GM19239 (cell line): ENCODE data around the gene CFI.
A peak's percentile ranks its signal among the peaks of the same experiment; 100 is the strongest.
"Not testable (repeated sequence)": the region's sequence is repeated elsewhere in the genome, so short reads cannot be mapped to it uniquely, and the experiment has no call there.

Experiments used
- DNase-seq: peaks from one replicate; pipeline ENCODE4 v3.0.0; 2011; ENCODE audit warnings: low spot score; ENCODE audit not compliant: insufficient read length
- FAIRE-seq: peaks from 2 replicates; lab custom pipeline; 2011; peaks lifted over from hg19 to GRCh38; lab: Jason Lieb, UNC

Gene CFI

DNA sequence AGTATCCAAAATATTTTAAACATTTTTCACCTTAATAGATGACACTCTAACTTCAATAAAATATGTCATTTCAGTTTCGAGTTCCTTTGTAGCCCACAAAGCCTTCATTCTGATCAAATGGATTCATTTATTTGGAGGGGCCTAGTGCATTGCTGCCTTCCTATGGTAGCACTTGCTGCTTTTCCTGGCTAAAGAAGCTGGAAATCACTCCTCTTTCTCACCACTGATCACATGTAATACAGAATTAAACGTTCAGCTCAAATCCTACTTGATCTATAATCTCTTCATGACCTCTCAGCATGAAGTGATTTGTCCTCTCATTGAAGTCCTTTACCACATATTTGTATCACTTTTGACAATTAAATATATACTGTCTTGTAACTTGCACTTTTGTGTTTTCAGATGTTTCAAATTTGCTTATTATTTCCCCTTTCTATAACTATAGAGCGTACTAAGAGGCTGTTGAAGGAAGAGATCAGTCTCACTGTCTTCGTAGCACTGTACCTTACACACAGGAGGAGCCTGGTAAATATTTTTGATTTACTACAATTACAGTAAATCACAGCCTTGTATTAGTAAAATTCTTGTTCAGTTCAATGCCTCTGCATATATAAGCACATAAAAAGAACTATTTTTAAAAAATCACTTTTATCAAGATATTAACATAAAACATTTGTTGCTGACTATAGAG, 555 bp downstream of the CFI start:
- DNase-seq (no peak), FAIRE-seq (no peak)

DNA sequence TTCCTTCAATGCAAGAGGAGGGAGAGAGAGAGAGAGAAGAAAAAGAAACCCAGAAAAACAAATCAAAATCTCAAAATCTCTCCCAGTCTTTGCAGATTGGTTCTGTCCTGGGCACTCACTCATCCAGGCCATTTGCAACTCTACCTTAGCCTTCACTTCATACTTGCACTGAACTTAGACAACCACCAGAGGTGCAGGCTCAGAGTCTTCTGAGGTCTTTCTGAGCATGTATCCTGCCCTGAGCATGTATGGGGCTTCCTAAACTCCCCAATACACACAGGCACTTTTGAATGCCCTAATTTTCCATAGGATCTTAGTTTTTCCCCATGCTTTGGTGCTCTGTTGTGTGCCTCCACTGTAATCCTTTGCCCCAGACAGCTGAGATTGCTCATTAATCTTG, 2.9 kb downstream of the CFI start:
- FAIRE-seq (no peak), DNase-seq (no peak)

DNA sequence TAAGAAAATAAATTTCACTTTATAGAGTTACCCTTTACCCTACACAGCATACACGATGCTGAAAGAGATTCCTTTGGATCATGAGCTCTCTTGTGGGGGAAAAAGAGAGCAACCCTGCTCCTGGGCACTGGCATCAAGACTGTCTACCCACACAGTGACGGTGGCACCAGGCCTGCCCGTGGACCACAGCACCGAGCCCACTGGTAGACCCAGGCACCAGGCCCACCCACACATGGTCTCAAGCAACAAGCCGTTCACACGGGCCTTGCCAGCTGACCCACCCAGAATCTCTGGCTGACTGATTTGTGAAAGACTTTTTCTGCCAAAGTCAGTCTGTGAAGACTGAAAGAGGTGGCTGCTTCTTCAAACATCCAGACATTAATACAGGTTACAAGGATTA, 6.7 kb downstream of the CFI start:
- DNase-seq: no peak
- FAIRE-seq: no peak

DNA sequence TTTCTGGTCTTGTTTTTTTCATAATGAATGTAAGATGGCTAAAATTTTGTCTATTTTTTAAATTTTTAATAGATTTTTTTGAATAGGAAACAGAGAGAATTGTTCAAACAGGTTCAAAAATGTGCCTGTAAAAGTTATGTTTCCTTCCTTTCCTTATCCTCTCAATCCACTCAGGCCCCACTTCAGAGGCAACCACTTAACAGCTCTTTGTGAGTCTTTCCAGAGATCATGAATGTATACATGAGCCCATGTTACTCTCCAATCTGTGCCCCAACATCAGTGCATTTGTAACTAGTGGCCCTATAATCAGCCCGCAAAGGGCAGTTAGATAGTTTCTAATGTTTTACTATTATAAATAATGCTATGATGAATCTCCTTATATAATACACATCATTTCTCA, 14.0 kb downstream of the CFI start:
- DNase-seq (no peak), FAIRE-seq (no peak)

DNA sequence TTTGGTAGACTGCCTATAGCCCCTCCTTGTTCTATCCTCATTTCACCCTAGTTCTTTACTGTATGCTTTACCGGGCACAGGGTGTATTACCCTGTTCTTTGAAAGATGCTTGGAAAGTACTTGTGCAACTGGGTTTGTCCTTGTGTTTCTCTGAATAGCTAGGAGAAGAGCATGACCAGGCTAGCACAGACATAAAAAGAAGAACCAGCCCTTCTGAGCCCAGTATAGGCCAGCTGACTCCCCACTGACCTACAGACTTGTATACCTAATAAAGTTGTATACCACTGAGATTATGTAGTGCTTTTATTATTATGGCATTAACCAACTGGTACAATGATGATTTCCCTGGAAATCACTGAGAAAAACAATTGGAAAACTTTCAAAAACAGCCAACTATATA, 15.0 kb downstream of the CFI start:
- DNase-seq (no peak), FAIRE-seq (no peak)

DNA sequence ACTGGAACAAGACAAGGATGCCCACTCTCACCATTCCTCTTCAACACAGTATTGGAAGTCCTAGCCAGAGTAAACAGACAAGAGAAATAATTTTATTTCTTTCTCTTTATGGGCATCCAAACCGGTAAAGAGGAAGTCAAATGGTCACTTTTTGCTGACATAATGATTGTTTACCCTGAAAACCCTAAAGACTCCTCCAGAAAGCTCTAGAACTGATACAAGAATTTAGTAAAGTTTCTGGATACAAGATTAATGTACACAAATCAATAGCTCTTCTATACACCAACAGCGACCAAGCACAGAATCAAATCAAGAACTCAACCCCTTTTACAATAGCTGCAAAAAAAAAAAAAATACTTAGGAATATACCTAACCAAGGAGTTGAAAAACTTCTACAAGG, 19.7 kb downstream of the CFI start:
- FAIRE-seq, DNase-seq: not testable (repeated sequence)

DNA sequence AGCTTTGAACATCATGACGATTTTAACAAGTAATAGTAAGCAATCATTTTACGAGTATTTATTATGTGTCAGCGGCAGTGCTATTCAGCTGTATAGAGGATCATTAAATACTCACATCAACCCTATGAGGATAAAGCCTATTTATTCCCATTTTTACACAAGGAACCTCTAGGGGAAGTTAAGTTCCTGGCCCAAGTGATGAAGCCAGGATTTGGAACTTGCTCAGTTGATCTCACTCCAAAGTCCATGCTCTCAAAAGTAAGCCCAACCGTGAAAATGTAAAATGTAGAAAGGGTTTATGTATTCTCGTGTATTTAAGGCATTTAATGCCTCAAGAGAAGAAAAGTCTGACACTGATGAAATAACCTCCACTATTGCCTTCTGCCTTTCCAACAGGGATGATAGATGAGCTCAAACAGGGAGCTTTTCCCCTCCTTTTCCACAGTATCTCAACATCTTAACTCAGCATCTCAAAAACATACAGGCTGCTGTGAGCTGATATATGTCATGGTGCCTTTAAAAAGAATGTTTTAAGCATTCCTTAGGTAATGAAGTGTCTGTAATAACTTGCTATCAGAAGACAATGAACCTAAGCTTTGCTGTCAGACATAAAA, 36.9 kb downstream of the CFI start:
- DNase-seq (no peak), FAIRE-seq (no peak)

DNA sequence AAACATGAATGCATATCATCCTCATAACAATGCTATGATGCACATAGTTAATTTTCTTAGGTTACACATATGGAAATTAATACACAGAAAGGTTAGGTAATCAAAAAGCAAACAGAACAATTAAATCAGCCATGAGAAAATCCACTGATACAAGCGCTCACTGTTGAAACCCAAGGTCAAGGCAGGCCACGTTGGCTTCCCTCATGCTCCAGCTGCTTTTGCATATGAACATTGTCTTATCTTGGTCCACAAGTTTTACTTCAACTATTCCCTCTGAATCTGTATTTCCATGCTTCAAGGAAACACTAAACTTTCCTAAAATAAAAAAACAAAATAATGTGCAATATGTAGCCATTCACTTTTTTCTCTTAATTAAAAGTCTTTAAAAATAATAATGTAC, 37.4 kb downstream of the CFI start:
- DNase-seq (no peak), FAIRE-seq (no peak)

DNA sequence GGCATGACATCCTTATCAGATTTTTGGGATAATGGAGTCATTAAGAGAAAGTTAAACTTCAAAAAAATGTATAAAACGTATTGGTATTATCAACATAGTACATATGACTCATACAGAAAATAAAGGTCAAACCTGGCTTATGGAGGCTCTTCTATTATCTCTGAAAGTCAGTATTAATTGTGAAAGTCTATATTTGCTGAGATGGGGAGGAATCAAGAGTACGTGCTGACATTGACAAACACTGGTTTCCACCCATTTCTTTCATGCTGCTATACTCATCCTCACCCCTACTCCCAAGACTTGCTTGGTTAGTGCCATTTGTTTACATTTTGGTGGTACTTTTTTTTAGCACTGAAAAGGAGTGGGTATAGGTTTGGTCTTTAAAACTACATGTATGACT, 41.1 kb downstream of the CFI start:
- no peak for FAIRE-seq
- DNase-seq: no peak

DNA sequence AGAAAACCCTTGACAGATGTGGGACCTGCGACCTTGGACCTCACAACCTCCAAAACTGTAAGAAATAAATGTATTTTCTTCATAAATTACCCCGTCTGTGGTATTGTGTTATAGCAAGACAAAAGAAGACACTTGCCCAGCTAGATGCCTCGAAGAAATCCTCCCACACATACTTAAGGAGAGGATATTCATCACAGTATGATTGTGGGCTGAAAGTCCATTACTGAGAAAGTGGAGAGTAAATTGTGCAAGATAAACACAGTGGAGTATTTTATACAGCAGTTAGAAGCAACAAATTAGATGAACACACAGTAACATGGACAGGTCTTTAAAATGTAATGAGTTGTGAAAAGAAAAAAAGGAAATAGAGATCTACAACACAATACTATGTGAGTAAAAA, 46.1 kb downstream of the CFI start:
- no peak for DNase-seq
- no peak for FAIRE-seq

DNA sequence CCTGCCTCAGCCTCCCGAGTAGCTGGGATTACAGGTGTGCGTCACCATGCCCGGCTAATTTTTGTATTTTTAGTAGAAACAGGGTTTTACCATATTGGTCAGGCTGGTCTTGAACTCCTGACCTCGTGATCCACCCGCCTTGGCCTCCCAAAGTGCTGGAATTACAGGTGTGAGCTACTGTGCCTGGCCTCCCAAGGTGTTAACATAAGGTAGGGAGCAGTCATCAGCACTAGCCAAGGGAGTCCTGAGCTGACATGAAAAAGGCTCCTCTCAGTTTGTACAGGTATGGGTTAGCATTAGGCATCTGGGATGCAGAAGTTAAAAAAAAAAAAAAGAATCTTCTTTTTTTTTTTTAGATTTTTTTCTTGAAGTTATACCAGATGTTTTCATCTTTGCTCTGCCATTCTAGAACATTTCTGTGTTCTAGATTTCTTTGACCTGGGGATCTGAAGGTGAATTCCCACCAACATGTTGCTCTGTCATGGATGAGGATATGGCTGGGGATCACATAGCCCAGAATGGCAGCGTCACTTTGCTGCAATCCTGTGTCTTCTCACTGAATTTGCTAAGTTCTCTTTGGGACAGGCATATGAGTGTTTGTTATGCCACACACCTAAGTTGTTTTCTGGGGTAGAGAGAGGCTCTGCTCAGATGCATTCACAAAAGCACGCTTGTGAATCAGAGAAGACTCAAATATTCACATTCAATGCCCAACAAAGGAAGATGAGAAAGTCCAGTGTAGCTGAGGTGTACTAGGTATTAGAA, 47.5 kb downstream of the CFI start:
- no peak for FAIRE-seq

DNA sequence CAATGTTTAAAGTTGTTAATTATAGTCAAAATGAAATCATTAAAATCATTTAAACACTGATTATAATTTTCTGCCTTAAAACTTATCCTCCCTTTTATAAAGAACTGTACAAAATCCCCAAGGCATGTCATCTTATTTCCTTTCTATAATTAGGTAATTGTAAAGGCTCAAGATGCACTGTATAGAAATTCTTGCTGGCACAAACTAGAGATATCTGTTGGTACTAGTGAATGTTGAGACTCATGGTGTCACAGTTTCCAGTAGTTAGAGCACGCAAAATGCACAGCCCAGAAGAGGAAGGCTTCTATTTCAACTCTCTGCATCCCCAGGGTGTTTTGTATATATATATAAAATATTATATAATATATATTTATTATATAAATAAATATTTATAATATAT, 49.3 kb downstream of the CFI start:
- no peak for DNase-seq
- FAIRE-seq: peak; percentile 58

More for the DNA sequence above, 47.5 kb downstream of the CFI start:
- no peak for DNase-seq

DNA sequence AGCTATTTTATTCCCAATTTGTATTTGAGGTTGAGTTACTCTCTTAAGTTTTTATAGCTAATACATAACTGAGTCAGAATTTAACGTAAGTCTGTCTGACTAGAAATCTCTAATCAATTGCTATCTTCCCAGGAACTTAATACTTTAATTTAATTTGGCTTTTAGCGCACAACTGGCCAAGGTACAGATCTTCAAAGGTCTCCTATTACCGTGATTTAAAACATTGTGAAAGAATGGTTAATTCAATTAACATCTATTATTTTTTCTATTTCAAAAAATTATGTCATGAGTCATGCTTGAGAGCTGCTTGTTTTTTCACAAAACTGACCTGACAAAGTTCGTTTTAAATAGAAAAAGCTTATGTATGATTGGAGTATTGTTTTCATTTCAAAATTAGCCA, 49.9 kb downstream of the CFI start:
- FAIRE-seq (no peak), DNase-seq (no peak)

DNA sequence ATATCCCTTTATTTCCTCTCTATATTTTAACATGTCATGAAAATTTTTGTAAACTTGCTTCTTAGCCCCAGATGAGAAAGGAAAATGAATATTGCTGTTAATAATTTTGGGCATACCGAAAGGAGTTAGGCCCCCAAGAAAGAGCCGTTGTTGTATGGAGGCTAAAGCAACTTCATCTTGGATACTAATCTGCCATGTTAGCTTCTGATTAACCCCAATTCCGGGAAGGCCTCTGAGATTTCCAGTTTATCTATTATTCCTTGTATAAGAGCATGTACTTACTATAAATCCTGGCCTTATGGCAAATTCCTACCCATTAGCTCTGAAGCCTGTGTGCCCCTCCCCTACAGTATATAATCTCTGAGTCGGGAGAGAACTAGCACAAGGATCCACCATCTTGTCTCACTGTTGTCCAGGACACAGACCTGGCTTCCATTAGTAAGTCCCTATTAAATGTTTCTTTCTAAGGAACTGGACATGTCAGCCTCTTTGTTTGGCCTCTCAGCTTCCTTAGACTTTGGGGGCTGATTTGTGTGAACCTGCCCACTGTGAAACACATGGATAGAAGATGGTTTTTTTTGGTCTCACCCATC, 51.1 kb downstream of the CFI start:
- no peak for DNase-seq
- FAIRE-seq: no peak

DNA sequence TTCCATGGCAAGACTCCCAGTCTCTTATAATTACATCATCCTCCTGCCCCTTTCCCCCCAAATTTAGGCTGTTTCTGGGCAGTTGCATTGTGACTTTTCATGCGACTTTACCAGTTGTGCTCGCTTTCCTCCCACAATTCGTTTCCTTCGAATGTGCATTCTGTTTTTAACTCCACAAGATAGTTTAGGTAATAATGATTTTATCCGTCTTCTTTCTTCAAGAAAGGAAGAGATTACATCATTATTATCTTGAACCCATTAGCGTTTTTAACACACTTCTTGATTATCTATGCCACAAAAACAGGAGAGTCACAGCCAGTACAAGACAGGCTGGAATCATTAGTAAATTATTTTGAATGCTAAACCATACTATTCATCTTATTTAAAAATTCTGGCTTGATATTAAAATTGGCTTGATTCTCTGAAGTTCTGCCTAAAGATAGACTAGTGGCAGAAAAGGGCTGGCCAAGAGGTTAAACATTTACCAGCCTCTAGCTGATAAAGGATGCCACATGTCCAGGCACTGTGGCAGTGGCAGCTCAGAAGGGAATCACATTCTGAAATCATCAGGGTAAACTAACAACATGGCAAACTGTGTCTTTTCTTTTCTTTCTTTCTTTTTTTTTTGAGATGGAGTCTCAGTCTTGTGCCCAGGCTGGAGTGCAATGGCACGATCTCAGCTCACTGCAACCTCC, 52.3 kb downstream of the CFI start:
- no peak for FAIRE-seq
- DNase-seq: no peak

DNA sequence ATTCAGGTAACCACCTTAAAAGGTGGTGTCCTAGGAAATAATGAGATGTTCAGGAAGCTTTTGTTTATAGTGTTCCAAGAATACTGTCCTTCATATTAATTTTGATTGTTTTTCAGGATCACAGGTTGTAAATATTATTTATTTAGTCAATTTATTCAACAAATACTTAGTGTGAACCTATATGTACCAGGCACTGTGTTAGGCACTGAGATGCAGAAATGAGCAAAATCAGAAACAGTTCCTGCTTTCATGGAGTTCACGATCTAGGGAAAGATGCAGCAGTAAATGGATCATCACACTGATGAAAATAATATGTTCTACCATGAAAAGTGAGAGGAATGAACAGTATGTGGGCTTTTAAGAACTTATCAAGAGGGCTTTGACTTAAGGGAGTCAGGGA, 53.7 kb downstream of the CFI start:
- no peak for FAIRE-seq

DNA sequence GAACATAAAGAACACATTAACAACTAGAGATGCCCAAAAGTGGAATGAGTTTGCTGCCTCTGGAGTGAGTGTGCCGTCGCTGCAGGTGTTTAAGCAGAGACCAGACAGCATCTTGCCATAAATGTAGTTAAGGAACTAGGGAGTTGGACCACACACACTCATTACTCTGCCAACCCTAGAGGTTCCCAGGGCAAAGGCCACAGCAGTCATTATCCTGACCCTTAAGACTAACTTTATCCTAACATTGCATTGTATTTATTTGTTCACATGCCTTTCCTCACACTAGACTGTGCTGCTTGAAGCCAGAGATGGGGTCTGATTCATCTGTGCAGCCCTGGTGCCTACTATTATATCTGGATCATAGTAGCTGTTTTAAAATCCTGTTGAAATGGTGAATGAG, 55.1 kb downstream of the CFI start:
- DNase-seq: no peak
- no peak for FAIRE-seq

More for the DNA sequence above, 53.7 kb downstream of the CFI start:
- DNase-seq: no peak

DNA sequence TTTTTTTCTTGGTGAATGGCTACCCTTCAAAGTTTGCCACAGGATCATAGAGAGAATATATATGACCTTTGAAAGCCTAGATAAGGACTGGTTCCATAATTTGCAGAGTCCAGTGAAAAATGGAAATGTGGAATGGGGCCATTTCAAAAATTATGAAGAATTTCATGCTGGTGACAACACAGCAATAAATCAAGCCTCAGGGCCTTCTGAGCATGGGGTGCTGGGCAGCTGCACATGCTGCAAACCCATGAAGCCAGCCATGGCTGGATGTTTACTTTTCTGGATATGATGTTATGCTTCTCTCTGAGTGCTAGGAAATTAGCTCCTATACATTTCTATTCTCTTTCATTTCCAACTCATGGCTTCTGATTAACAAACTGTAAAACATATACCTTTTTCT, 56.0 kb downstream of the CFI start:
- no peak for DNase-seq
- FAIRE-seq: no peak

DNA sequence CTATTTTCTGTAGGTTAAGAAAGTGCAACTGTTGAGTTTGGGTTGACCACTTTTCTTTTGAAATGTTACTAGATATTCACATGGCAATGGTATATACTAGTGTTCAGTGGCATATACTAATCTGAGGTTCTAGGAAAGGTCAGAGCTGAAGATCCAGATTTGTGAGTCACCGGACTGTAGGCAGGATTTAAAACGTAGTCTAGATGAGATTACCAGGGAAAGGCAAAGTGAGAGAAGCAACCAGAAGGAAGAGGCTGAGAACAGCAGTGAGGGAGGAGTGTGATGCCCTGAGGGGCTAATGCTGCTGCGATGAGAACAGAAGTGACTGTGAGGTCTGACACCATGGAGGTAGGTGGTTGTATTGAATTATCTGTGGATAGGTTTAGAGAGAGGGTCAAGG, 62.3 kb downstream of the CFI start:
- no peak for DNase-seq
- FAIRE-seq: no peak

DNA sequence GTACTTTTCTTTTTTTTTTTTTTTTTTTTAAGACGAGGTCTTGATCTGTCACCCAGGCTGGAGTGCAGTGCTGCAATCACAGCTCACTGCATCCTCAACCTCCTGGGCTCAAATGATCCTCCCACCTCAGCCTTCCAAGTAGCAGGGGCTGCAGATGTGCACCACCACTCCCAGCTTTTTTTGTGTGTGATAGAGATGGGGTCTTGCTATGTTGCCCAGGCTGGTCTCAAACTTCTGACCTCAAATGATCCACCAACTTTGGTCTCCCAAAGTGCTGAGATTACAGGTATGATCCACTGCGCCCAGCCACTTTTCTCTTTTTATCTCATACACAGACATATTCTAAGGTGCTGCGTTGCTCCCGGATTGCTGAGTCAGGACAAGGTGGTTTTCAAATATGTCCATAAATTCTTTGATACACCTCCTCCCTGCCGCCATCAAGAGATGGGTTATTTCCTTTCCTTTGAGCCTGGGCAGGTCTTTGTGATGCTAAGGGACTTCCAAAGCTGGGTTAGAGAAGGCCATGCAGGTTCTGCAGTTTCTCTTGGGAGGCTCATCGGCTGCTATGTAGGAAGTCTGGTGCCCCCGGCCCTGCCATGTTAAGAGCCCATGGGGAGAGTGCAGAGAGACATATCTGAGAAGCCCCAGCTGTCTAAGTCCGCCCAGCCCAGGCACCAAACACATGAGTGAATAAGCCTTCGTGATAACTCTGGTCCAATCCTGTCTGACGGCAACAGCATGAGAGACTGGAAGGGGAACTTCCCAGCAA, 63.5 kb downstream of the CFI start:
- DNase-seq (no peak), FAIRE-seq (no peak)
